Keratinocyte (primary cell): ENCODE measurements around the gene MAST2. TPM values are rescaled to one million over a fixed set of nuclear protein-coding genes. Genes with fewer than 3 reads are reported as not detected.

Experiments used
- DNase-seq: peaks from one replicate; pipeline ENCODE4 v3.0.0-alpha.2; 2011; ENCODE audit warnings: low read depth, missing footprints, low spot score
- FAIRE-seq: peaks from 2 replicates; lab custom pipeline; 2011; peaks lifted over from hg19 to GRCh38; lab: Jason Lieb, UNC
- H2AFZ ChIP-seq: 2 replicates; pipeline ENCODE4 v1.6.0; 2012; ENCODE audit warnings: low read length, control low read depth, inconsistent platforms; ENCODE audit not compliant: control insufficient read depth
- H3K27ac ChIP-seq: 2 replicates; pipeline ENCODE4 v1.5.1; 2011; ENCODE audit warnings: low read length; ENCODE audit not compliant: control insufficient read depth, insufficient read depth
- H3K27me3 ChIP-seq: 3 replicates; pipeline ENCODE4 v1.6.0; 2011; ENCODE audit warnings: low read length; ENCODE audit not compliant: control insufficient read depth, insufficient read depth; ENCODE audit errors: extremely low read depth
- H3K36me3 ChIP-seq, 2 experiments: 2 replicates in 1 of 2; 3 replicates in 1 of 2; pipeline ENCODE4 v1.5.1; 2011; ENCODE audit warnings: low read length in 2 of 2, mild to moderate bottlenecking in 1 of 2; ENCODE audit not compliant: control insufficient read depth in 2 of 2, insufficient read depth in 2 of 2; ENCODE audit errors: extremely low read depth in 1 of 2
- H3K4me1 ChIP-seq: 3 replicates; pipeline ENCODE4 v1.5.1; 2011; ENCODE audit warnings: low read length; ENCODE audit not compliant: control insufficient read depth, insufficient read depth; ENCODE audit errors: extremely low read depth
- H3K4me2 ChIP-seq: 3 replicates; pipeline ENCODE4 v1.6.0; 2011; ENCODE audit warnings: low read depth, low read length; ENCODE audit not compliant: control insufficient read depth, insufficient read depth; ENCODE audit errors: extremely low read depth
- H3K4me3 ChIP-seq, 3 experiments: fragments of 200-600 bp in 1 of 3; sonication (generic) in 1 of 3; 2 replicates in 2 of 3; 3 replicates in 1 of 3; pipeline ENCODE4 v1.5.1; 2011 to 2016; ENCODE audit warnings: low read length in 3 of 3, mild to moderate bottlenecking in 3 of 3, control low read depth in 2 of 3, inconsistent platforms in 1 of 3, low read depth in 1 of 3, mixed read lengths in 1 of 3, mixed run types in 1 of 3, moderate library complexity in 1 of 3; ENCODE audit not compliant: control insufficient read depth in 2 of 3, insufficient read depth in 2 of 3; ENCODE audit errors: extremely low read depth in 1 of 3
- H3K79me2 ChIP-seq: 2 replicates; pipeline ENCODE4 v1.6.0; 2012; ENCODE audit warnings: low read length; ENCODE audit not compliant: control insufficient read depth, insufficient read depth
- H3K9ac ChIP-seq: 3 replicates; pipeline ENCODE4 v1.6.0; 2011; ENCODE audit warnings: low read length; ENCODE audit not compliant: control insufficient read depth, insufficient read depth; ENCODE audit errors: extremely low read depth
- H3K9me1 ChIP-seq: 3 replicates; pipeline ENCODE4 v1.6.0; 2011; ENCODE audit warnings: low read length; ENCODE audit not compliant: control insufficient read depth, insufficient read depth; ENCODE audit errors: extremely low read depth
- H3K9me3 ChIP-seq: 2 replicates; pipeline ENCODE4 v1.5.1; 2012; ENCODE audit warnings: low read depth, low read length; ENCODE audit not compliant: control insufficient read depth
- H4K20me1 ChIP-seq: 3 replicates; pipeline ENCODE4 v1.6.0; 2011; ENCODE audit warnings: low read length; ENCODE audit not compliant: control insufficient read depth, insufficient read depth; ENCODE audit errors: extremely low read depth
- EZH2 ChIP-seq: IDR thresholded peaks from one replicate; pipeline ENCODE4 v1.6.1; 2012; ENCODE audit warnings: inconsistent platforms, mild to moderate bottlenecking, low read length, moderate library complexity
- dilution Hi-C: fragments of 300-500 bp; cut with MboI; formaldehyde crosslinking; loops from one replicate; pipeline ENCODE4 v1.7.0; 2020; ENCODE audit warnings: low sequenced_read_pairs; ENCODE audit not compliant: extremely low pct_ligation_motif_present
- polyA plus RNA-seq, 5 experiments: library from polyadenylated mRNA; depleted of rRNA in 3 of 5; stranded (reverse) in 3 of 5; stranded (forward) in 1 of 5; unstranded in 1 of 5; fragments of >200 nt; gene quantifications; 1 replicate in 1 of 5; 2 replicates in 3 of 5; 3 replicates in 1 of 5; pipeline versions ENCODE4 v1.2.1 to v1.2.3, GENCODE V29; 2011 to 2012; ENCODE audit warnings: missing spikeins in 2 of 5, low read depth in 1 of 5, low replicate concordance in 1 of 5
- TF ChIP-seq, protein P1 (sequence below), 3 experiments: IDR thresholded peaks in 1 of 3; conservative IDR thresholded peaks in 1 of 3; optimal IDR thresholded peaks in 1 of 3; 2 replicates in 2 of 3; 3 replicates in 1 of 3; pipeline versions ENCODE3 to v1.5.1; 2011; ENCODE audit warnings: low read length in 3 of 3, mild to moderate bottlenecking in 3 of 3, moderate library complexity in 2 of 3, control low read depth in 1 of 3, inconsistent platforms in 1 of 3; ENCODE audit not compliant: insufficient read depth in 2 of 3; ENCODE audit errors: extremely low read depth in 1 of 3

Gene MAST2
- polyA plus RNA-seq, 1 donor (not counting 4 experiments of a cell fraction or from before 2014, with no cell fraction given) = 12.2 TPM

DNA sequence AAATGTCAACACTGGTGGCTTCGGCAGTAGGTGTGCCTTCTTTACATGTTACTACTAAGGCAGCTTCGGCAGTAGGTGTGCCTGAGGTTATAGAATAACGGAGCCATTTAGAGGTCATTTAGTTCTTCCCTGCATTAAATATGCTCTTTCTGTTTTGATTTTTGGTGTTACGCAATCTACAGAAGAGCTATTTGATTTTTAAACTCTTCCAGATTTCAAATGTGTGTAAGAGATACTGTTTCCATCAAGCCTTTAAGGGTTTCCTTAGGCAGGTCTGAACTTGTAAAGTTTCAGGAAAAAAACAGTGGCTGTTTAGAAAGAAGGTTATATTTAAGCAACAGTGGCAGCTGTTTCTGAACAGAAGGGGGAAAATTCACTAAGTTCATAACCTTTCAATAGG is 274.2 kb downstream of the MAST2 start:
- no peak for TF ChIP-seq EZH2
- TF ChIP-seq, protein P1, sequence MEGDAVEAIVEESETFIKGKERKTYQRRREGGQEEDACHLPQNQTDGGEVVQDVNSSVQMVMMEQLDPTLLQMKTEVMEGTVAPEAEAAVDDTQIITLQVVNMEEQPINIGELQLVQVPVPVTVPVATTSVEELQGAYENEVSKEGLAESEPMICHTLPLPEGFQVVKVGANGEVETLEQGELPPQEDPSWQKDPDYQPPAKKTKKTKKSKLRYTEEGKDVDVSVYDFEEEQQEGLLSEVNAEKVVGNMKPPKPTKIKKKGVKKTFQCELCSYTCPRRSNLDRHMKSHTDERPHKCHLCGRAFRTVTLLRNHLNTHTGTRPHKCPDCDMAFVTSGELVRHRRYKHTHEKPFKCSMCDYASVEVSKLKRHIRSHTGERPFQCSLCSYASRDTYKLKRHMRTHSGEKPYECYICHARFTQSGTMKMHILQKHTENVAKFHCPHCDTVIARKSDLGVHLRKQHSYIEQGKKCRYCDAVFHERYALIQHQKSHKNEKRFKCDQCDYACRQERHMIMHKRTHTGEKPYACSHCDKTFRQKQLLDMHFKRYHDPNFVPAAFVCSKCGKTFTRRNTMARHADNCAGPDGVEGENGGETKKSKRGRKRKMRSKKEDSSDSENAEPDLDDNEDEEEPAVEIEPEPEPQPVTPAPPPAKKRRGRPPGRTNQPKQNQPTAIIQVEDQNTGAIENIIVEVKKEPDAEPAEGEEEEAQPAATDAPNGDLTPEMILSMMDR (optimal IDR thresholded peaks at IDR 0.05 in 1 of 3, IDR thresholded peaks at IDR 0.05 in 1 of 3, conservative IDR thresholded peaks at IDR 0.05 in 1 of 3; ENCODE audit: extremely low read depth in 1 of 3, insufficient read depth in 2 of 3, low read length in 3 of 3) = no peak
- dilution Hi-C loops = no loop called here
- Histone ChIP-seq H3K9me3 (no peaks in the 10 kb centered on the region), H4K20me1 (no peaks in the 10 kb centered on the region), H3K4me2 (peak overlapping the region; percentile 72), H3K9ac (no peak overlapping the region), H3K79me2 (no peaks in the 10 kb centered on the region), H3K4me1 (peaks cover 9% of the 10 kb centered on the region), H3K4me3 (peak overlapping the region in 2 of 3 experiments; percentile 20 to 40), H3K27ac (no peak overlapping the region), H3K36me3 (peaks cover 0 to 2% of the 10 kb centered on the region in 2 experiments), H3K27me3 (no peaks in the 10 kb centered on the region), H3K9me1 (no peaks in the 10 kb centered on the region), H2AFZ (peak overlapping the region; percentile 65)
- FAIRE-seq = peak; percentile 67
- DNase-seq = peak; percentile 23

GRCh38 chr1:46080257-46080656 is 276.8 kb downstream of the MAST2 start:
- H3K4me1 ChIP-seq = peaks cover 22% of the 10 kb centered on the region
- H3K27ac ChIP-seq = no peak overlapping the region
- no peak overlapping the region for H3K4me3 ChIP-seq
- H3K27me3 ChIP-seq = no peaks in the 10 kb centered on the region
- H3K79me2 ChIP-seq = no peaks in the 10 kb centered on the region
- FAIRE-seq (no peak), DNase-seq (no peak)
- no peak for TF ChIP-seq EZH2
- TF ChIP-seq, protein P1 (optimal IDR thresholded peaks at IDR 0.05 in 1 of 3, IDR thresholded peaks at IDR 0.05 in 1 of 3, conservative IDR thresholded peaks at IDR 0.05 in 1 of 3; ENCODE audit: extremely low read depth in 1 of 3, insufficient read depth in 2 of 3, low read length in 3 of 3) = no peak
- no peak overlapping the region for H2AFZ ChIP-seq
- H3K4me2 ChIP-seq = no peak overlapping the region
- H3K36me3 ChIP-seq = no peaks in the 10 kb centered on the region
- H3K9ac ChIP-seq = no peak overlapping the region
- H4K20me1 ChIP-seq = no peaks in the 10 kb centered on the region
- H3K9me1 ChIP-seq = no peaks in the 10 kb centered on the region
- no peaks in the 10 kb centered on the region for H3K9me3 ChIP-seq
- dilution Hi-C loops = no loop called here
